Stimulated activated CD8-positive, alpha-beta memory T cell treated with anti-CD3 and anti-CD28 coated beads, Interleukin-7, amount 100 ng/mL, for 1 hour (primary cell): ENCODE data around the gene MGLL.

Experiments
- DNase-seq, 2 donors: peaks; one replicate each; pipeline ENCODE4 v3.0.0-alpha.2; 2020; ENCODE audit warnings: low read depth in 2 of 2

Gene MGLL

GRCh38 chr3:127789990-127790881 lies 32.1 kb downstream of the MGLL start:
- no peak for DNase-seq

GRCh38 chr3:127789051-127789450 lies 33.3 kb downstream of the MGLL start:
- no peak for DNase-seq

GRCh38 chr3:127788451-127788909 lies 33.8 kb downstream of the MGLL start:
- DNase-seq, result no peak

DNA sequence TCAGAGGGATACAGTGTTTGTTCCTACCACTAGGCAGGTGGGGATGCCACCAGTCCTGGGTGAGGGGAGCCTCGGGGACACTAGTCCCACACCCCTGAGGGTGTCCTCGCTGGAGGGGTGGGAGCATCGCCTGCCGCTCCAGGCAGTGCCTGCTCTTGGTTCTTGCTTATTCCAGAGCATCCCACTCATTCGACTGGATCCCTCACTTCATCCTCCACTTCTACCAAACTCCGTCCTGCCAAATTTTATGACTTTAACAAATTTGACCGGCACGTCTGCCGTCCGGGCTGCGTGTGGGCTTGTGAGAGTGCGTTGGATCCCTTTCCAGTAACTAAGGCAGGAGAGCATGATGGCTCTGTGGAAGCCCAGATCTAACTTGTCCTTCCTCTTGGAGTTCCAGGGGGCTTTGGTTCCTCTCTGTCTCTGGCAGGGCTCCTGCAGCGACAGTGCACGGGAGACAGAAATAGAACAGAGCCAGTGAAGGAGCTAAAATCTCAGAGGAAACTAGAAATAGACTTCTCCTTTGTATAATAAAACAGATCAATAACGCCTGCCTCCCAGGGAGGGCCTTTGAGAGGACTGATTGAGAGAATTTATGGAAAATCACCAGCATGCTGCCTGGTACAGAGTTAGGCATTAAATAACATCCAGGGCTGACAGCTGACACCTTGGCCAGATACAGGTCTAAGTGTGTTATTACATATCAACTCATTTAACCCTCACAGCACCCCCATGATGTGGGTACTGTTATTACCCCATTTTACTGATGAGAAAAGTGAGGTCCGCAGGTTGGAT lies 34.5 kb downstream of the MGLL start:
- DNase-seq, result no peak

GRCh38 chr3:127787071-127787490 lies 35.2 kb downstream of the MGLL start:
- DNase-seq, result no peak

DNA sequence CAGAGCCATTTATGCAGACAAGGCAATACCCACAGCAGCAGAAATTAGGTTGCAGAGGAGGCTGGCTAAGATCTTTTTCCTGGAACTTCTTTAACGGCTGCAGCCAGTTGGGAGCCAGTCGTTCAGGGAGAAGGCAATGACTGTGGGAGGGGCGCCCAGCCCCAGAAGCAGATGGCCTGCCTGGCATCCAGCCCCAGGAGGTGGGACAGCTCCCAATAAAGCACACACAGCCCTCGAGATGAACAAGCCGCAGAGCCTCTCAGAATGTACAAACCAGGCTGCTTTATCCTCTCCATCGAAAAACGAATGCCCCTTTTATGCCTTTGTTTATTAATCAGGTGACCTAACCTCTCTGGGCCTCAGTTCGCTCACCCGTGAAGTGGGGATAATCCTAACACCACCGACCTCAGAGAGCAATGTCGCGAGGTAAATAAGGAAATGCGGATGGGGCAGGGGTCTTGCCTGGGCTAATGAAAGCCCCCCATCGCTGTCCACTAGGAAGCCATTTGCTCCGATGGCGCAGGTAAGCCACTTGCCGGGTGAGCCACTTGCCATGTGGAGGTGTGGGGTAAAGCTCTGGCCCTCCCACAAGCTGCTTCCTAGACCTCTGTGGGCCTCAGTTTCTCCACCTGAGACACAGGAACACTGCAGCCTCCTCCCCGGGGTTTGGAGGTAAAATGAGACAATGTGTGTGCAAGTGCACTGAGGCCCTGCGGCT lies 35.8 kb downstream of the MGLL start:
- DNase-seq, result no peak

DNA sequence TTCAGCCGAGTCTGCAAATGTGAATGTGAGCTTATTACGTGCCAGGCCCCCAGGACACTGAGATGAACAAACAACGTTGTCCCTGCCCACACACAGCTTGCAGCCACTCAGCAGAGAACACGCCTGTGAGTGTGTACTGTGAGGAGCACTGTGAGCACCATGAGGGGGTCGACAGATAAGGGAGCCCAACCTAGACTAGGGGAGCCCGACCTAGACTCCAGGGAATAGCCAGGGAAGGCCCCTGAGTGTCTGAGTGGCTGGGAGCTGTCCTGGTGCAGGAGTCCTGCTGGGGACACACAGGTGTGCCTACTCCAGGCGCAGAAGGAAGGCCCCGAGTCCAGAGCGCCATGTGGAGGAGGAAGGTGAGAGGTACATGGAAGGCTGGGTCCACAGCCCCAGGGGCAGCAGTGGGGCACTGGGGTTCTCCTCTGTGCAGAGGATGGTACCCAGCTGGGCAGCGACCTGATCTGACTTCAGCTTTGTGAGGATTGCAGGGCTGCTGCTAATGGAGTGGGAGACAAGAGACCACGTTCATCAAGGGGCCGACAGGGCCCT lies 36.5 kb downstream of the MGLL start:
- DNase-seq, result no peak

- DNase-seq, result no peak
Observed at GRCh38 chr3:127784865-127785710, 37.2 kb downstream of the MGLL start.

- no peak for DNase-seq
Observed at GRCh38 chr3:127784283-127784682, 38.0 kb downstream of the MGLL start.

GRCh38 chr3:127783642-127784160 lies 38.6 kb downstream of the MGLL start:
- no peak for DNase-seq

DNA sequence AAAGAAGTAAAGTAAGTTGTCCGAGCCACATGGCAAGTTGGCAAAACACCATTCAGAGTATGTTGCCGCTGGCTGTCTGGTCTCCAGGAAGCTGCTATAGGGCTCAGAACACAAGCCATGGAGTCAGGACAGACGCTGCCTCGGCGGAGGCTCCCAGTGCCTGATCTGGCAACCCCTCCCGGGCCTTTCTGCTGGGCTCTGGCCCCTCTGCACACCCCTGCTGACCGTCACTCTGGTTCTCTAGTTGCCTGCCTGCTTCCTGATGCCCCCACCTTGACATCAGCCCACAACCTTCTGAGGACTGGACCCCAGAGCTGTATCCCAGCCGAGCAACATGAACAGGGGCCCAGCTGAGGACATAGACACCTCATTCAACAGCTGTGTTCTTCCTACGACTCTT lies 39.1 kb downstream of the MGLL start:
- DNase-seq, result no peak

GRCh38 chr3:127781411-127782001 lies 40.8 kb downstream of the MGLL start:
- no peak for DNase-seq

DNA sequence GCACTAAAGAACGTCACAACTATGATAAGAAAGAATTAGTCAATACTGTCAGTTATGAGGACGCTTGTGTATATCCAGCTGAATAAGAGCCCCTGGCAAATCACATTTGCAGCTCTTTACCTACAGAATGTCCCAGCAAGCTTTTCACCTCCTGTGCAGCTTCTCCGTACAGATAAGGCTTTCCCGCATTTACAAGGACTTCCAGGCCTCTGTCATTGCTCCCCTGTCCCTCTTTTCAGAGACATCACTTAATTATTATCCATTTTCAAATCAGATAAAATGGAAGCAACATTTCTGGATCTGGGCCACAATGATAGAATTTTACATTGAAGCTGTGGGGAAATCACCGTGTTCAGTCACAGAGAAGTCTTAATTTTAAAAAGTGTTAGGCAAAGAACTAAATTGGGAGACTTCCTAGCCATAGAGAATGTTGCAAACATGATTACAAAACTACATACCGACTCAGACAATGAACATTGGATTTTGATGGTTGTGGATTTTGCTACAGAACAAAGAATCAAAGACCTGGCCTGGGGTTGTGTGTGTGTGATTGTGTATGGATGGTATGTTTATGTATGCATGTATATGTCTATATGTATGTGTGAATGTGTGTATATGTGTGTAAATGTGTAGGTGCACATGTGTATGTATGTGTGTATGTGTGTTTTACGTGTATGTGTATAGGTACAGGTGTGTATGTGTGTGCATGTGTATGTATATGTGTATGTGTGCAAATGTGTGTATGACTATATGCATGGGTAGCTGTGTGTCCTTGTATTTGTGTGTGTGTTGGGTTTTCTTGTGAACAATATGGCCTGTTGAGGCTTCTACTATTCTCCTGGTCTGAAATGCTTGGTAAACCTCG lies 41.5 kb downstream of the MGLL start:
- DNase-seq, result no peak

DNA sequence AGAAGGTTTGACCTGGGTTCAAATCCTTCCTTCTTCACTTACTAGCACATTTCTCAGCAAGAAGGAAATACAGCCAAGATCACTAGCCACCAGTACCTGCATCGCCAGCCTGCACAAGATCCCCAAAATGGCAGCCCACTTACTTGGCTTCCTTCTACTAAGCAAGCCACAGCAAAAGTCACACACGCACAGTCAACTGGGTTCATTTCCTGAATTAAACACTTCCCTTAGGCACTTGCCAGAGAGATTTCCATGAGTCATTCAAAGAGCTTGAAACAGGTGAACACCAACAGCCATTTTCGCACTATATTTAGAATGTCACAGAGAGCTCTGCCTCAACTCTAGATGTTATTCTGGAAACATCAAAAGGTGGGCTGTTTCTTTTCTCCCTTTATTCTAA lies 42.6 kb downstream of the MGLL start:
- DNase-seq, result no peak

DNA sequence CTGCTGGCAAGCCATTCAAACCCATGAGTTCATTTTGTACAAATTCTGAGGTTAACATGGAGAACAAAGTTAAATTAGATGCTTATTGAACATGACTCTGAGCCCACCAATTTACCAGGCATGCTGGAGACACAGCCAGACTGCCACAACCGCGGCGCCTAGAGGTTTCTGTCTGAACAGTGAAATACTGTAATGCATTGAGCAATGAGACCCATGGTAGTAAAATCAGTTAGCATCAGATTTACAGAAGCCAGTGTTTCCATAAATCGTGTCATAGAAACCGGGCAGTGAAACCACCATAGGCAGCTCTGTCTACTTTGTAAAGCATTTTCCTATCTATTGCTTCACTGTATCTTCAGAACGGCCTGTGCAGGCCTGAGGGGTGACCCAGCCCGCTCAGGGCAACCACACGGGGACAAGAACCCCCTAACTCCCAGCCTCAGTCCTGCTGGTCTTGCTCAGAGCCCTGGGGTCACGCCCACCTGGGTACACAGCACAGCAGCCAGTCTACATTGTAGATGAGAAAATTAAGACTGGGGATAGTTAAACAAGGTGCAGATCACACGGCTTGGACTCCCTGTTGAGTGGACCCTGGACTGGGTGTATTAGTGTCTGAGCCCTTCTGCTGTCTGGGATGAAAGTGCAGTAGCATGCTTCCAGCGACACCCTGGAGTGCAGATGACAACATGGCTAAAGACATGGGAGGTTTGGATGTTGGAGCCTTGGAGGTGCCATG lies 44.2 kb downstream of the MGLL start:
- no peak for DNase-seq

DNA sequence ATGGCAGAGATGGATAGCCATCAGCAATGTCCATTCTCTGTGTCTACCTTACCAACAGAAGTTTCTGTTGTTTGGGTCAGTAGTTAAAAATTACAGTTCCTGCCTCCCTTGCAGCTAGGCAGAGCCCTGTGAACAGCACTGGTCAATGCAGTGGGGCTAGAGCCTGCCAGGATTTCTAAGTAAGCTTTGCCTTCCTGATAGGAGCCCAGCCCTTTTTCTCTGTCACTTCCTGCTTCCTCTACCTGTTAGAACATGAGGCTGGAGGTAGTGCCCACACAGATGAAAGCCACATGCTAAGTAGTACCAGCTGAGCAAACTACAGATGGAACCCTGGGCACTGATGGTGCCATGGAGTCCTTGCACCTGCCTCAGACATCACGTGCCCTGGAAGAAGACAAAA lies 45.0 kb downstream of the MGLL start:
- no peak for DNase-seq

- DNase-seq, result no peak
Observed at GRCh38 chr3:127776347-127776746, 46.0 kb downstream of the MGLL start.

- DNase-seq, result no peak
Observed at GRCh38 chr3:127775398-127776109, 46.8 kb downstream of the MGLL start.
